GM12891 (cell line): Measurements from ENCODE around the gene FNDC3B.

Experiments used
- POLR2A ChIP-seq: IDR thresholded peaks from 2 replicates; pipeline ENCODE4 v1.6.1; 2011; ENCODE audit warnings: low read depth, low read length, control low read depth
- POLR2AphosphoS5 ChIP-seq: IDR thresholded peaks from 2 replicates; pipeline ENCODE4 v1.6.1; 2011; ENCODE audit warnings: low read depth, low read length, control low read depth
- POU2F2 ChIP-seq: IDR thresholded peaks from 2 replicates; pipeline ENCODE4 v1.6.1; 2011; ENCODE audit warnings: low read depth, mild to moderate bottlenecking, control low read depth, low read length, moderate library complexity
- SPI1 ChIP-seq: IDR thresholded peaks from 2 replicates; pipeline ENCODE4 v1.6.1; 2011; ENCODE audit warnings: low read depth, low read length, control low read depth

GRCh38 chr3:172373912-172374311 is 334.5 kb downstream of the FNDC3B start:
- TF ChIP-seq POLR2A (no peak), SPI1 (no peak), POLR2AphosphoS5 (no peak), POU2F2 (no peak)
